Measurements from ENCODE around the gene LELP1. TPM values are rescaled to one million over a fixed set of nuclear protein-coding genes. Genes with fewer than 3 reads are reported as not detected.

Gene LELP1
- total RNA-seq: not detected in 2 replicates

DNA sequence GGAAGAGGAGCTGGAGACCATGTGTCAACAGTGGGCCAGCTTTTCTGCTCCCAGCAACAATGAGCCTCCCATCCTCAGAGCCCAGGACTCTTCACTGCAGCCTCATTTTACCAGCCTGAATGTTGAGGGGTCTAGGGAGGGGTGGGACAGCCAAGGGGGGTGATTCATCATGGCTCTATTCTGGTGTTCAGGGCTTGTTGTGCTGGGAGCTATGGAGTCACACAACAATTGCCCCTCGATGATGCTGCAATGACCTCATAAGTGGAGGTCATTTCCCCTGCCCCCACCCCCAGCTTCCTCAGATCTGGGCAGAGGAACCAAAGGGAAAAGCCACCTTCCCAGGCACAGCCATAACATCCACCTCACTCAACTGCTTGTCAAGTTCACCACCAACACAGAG lies at the start of gene LELP1:
TSS of gene LELP1 (plus strand) at position 301 of the 400 bp plus-strand sequence. CDS start 1,278 bp downstream, outside the sequence.

GRCh38 chr1:153217212-153217611 lies 14.0 kb downstream of the LELP1 start, which contains the start of gene PRR9:
Gene PRR9 (plus strand): TSS chr1:153217584. CDS start chr1:153218145, 561 bp downstream.

Other genes starting within 250 kb of the LELP1 start
- gene SPRR4, start 232.8 kb upstream of the LELP1 start, total RNA-seq: not detected in 2 replicates
- gene SPRR1A, start 219.3 kb upstream of the LELP1 start, total RNA-seq: not detected in 2 replicates
- 0.61 and 0.70 TPM in 2 replicates for gene SPRR3, start 201.7 kb upstream of the LELP1 start, total RNA-seq
- 31.1 and 43.3 TPM in 2 replicates for gene SPRR1B, start 172.2 kb upstream of the LELP1 start, total RNA-seq
- 1.1 and 1.2 TPM in 2 replicates for gene SPRR2D, start 162.3 kb upstream of the LELP1 start, total RNA-seq
- 0.39 and 0.87 TPM in 2 replicates for gene SPRR2A, start 145.9 kb upstream of the LELP1 start, total RNA-seq
- gene SPRR2B, start 131.8 kb upstream of the LELP1 start, total RNA-seq: not detected in 2 replicates
- gene SPRR2E, start 108.9 kb upstream of the LELP1 start, total RNA-seq: 1.1 TPM in 1 of 2 replicates, not detected in the other
- gene SPRR2F, start 89.9 kb upstream of the LELP1 start, total RNA-seq: not detected in 2 replicates
- gene SPRR2G, start 52.5 kb upstream of the LELP1 start, total RNA-seq: not detected in 2 replicates
- not detected in 2 replicates for gene PRR9, start 14.2 kb downstream of the LELP1 start, total RNA-seq
- gene LORICRIN, start 56.3 kb downstream of the LELP1 start, total RNA-seq: not detected in 2 replicates
- 0.34 and 0.62 TPM in 2 replicates for gene PGLYRP3, start 109.5 kb downstream of the LELP1 start, total RNA-seq
- 0.30 and 0.55 TPM in 2 replicates for gene PGLYRP4, start 145.4 kb downstream of the LELP1 start, total RNA-seq
- 1,435 and 1,560 TPM in 2 replicates for gene S100A9, start 154.4 kb downstream of the LELP1 start, total RNA-seq
- gene S100A12, start 172.2 kb downstream of the LELP1 start, total RNA-seq: 0.49 and 1.7 TPM in 2 replicates
- gene S100A8, start 187.6 kb downstream of the LELP1 start, total RNA-seq: 228 and 239 TPM in 2 replicates
- under 0.01 TPM in 1 of 2 replicates, not detected in the other for gene S100A7A, start 213.1 kb downstream of the LELP1 start, total RNA-seq

All from hair follicular keratinocyte (primary cell).